Measurements from ENCODE around the gene CACNG8.

Gene CACNG8

DNA sequence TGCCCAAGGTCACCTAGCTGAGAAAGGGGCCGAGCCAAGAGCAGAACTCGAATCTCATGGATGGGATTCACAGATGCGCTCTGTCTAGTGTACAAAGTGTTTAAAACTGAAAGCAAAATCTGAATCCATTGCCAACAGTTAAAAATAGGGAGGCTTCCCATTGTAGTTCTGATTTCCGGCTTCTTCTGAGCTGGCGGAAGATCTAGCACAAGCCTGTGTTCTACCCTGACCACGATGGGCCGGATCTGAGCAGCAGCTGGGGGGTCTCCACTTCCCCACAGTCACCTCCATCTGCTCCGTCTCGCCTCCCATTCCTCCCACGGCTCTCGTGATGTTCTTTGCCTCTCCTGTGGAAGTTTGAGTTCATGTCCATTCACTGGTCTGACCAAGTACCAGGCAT is 2.4 kb downstream of the CACNG8 start:
- DNase-seq: no peak

DNA sequence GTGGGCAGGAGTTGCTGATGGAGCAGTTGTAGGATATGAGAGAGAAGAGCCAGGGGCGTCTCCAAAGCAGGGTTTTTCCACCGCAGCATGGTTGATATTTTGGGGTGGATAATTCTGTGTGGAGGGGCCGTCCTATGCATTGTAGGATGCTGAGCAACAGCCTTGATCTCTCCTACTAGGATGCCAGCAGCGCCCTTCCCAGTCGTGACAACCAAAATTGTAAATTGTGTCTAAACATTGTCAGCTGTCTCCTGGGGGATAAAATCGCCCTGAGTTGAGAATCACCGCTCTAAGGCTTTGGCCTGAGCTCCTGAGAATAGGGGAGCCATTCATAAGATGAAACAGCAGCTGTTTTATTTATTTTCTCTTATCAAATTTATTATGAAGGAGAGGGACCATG is 4.2 kb downstream of the CACNG8 start:
- no peak for DNase-seq

DNA sequence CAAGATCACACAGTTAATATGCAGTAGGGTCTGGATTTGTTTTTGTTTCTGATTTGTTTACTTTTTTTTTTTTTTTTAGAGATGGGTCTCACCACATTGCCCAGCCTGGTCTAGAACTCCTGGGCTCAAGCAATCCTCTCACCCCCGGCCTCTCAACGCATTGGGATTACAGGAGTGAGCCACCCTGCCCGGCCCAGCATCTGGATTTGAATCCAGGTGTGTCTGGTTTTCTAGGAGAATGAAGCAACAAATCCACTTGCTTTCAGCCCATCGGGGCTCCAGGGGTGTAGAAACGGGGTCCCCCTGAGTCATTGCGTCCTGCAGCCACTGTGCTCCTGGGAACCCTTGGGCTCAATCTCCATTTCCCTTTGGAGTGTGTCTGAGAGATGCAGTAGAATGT is 6.6 kb downstream of the CACNG8 start:
- no peak for DNase-seq

DNA sequence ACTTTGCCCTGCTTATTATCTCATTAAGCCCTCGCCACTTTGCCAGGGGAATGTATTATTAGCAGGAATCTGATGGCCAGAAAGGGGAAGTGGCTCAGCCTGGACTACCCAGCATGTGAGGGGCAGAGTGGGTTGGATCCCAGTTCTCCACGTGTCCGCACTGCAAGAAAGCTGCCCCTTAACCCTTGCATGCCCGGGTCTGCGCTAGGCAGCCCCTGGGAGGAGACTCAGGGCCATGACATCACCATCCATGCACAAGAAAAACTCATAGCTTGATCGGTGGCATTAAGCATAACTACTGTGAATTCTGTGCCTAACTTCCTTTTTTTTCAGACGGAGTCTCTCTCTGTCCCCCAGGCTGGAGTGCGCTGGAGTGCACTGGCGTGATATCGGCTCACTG is 8.9 kb downstream of the CACNG8 start:
- DNase-seq: no peak

DNA sequence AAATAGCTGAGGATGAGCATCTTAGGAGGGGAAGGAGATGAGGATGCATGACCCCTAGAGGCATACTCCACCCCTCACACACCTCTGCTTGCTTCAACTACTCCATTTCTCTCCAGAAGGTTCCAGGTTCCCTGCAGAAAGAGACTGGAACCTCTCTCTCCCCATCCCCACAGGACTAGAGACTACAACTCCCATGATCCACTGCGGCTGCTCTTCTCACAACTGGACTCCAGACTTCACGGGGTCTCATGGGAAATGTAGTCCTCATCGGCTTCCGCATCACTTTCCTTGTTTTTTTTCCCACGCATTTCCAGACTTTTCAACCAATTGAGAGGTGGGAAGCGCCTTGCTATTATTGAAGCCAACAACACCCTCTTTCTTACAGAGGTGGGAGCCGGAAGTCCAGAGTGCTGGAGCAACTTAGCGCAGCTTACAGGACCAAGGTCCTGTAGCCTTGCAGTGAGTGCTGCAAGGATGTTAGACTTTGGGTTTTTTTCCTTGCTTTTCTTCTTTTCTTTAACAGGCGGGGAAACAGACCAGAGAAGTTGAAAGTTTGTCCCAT is 14.8 kb downstream of the CACNG8 start:
- DNase-seq: peak; percentile 55

DNA sequence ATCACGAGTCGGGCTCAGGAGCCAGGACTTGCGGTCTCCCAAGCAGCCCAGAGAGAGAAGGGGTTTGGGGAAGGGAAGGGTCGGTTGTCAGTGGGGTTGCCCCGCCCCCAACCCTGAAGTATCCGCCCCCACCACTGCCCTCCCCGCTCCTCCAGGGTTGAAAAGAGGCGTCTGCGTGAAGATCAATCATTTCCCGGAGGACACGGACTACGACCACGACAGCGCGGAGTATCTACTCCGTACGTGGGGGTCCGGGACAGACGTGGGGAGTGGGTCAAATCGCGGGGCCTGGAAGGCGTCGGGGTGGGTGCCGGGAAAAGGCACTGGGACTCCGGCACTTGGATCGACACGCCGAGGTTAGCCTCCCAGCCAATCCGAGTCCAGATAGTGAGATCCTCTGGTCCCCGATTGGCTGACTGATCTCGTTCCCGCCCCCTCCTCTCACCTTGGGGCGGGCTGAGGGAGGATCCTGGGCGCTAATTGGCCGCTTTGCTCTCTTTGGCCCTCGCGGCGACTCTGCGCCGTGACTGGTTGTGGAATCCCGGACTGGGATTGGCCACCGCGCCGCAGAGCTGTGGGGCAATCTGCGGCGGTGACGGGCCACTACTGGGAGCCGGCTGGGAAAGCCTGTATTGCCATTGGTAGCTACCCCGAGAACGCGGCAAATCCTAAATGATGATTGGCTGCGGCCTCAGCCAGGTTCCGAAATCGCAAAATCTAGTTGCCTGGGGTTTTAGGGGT is 15.4 kb downstream of the CACNG8 start:
- peak; percentile 5 for DNase-seq

DNA sequence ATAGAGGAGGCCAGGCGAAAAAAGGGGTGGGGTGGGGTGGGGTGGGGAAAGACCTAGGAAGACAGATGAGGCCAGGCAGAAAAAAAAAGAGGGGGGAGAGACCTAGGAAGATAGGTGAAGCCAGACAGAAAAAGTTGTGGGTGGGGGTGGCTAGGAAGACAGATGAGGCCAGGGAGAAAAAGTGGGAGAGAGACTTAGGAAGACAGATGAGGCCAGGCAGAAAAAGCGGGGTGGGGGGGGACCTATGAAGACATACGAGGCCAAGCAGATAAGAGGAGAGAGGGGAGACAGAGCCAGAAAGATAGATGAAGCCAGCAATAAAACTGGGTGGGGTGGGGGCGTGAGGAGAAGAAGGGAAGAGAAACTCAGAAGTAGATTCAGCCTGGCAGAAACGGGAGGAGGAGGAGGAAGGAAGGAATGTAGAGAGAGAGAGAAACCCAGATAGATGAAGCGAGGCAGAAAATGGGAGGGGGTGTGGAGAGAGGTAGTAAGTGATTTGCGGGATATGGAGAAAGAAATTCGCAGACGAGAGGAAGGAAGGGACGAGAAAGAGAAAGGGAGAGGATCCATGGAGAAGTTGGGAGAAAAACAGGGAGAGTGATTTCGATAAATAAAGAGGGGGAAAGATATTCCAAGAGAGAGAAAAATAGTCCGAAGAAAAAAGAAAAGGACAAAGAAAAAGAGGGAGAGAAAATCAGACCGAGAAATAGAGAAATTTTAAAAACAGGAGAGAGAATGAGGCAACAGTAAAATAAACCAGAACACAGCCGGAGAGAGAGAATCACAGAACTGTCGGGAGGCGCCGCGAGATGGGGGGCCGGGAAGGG is 16.5 kb downstream of the CACNG8 start:
- DNase-seq: no peak

DNA sequence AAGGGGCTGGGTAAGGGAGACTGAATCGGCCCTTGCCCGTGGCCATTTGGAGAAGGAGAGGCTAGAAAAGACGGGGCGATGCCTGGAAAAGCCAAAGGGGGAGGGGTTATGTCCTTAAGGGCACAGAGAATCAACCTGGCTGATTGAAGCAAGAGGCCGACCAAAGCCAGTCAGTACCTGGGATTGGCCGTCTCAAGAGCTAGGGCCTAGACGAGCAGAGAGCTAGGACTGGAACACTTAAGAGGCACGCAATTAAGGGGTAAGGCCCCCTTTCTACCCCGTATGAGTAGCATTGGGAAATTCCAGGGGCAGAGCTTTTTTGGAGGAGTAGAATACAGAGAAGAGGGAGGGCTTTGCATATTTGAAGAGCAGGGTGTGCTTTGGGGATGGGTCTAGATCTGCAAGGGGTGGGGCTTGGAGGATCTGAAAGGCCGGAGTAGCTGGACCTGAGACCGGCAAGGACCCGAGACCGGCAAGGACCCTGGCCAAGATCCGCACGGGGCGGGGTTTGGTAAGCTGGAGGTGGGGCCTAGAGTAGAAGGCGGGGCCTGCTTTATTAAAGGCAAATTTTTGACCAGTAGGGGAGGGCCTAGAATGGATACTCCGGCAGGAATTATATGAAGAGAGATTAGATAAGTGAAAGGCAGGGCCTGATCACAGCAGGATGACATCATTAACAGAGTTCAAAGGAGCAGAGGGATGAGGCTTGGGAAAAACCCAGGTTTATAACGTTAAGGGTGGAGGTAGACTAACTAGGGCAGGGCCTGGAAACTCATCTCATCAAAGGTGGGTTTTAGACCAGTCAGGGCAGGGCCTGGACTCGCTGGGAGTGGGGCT is 18.0 kb downstream of the CACNG8 start:
- no peak for DNase-seq

DNA sequence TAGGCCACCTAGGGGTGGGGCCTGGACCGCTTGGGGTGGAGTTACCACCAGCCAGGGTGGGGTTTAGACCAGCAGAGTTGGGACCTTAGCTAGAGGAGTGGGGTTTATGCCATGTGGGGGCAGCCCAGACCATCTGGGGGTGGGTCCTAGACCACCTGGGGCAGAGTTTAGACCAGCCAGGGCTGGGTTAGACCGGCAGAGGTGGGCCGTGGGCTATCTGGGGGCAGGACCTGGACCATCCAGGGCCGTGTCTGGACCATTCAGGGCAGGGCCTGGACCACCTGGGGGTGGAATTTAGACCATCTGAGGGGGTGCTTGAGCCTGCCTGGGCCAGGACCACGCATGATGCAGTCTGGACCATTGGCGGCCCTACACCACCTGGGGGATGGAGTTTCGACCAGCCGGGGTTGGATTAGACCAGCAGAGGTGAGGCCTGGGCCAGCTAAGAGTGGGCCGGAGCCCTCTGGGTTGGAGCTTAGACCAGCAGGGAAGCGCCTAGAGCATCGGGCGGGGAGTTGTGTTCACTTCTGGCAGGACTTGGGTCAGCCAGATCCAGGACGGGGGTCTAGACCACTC is 18.7 kb downstream of the CACNG8 start:
- no peak for DNase-seq

DNA sequence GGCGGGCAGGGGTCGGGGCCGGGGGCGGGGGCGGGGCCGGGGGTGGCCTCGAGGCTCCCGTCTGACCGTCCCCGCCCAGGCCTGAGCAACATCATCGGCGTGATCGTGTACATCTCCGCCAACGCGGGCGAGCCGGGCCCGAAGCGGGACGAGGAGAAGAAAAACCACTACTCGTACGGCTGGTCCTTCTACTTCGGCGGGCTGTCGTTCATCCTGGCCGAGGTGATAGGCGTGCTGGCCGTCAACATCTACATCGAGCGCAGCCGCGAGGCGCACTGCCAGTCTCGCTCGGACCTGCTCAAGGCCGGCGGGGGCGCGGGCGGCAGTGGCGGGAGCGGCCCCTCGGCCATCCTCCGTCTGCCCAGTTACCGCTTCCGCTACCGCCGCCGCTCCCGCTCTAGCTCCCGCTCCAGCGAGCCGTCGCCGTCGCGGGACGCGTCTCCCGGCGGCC is 19.3 kb downstream of the CACNG8 start:
- no peak for DNase-seq

DNA sequence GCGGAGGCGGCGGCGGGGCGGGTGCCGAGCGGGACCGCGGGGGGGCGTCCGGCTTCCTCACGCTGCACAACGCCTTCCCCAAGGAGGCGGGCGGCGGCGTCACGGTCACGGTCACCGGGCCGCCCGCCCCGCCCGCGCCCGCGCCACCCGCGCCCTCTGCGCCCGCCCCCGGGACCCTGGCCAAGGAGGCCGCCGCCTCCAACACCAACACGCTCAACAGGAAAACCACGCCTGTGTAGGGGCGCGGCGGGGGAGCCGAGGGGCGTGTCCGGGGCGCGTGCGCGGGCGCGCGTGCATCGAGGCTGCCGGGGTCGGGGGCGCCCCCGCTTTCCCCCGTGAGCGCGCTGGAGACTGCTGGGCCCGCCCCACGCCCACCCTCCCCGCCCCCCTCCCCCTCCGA is 19.9 kb downstream of the CACNG8 start:
- no peak for DNase-seq

DNA sequence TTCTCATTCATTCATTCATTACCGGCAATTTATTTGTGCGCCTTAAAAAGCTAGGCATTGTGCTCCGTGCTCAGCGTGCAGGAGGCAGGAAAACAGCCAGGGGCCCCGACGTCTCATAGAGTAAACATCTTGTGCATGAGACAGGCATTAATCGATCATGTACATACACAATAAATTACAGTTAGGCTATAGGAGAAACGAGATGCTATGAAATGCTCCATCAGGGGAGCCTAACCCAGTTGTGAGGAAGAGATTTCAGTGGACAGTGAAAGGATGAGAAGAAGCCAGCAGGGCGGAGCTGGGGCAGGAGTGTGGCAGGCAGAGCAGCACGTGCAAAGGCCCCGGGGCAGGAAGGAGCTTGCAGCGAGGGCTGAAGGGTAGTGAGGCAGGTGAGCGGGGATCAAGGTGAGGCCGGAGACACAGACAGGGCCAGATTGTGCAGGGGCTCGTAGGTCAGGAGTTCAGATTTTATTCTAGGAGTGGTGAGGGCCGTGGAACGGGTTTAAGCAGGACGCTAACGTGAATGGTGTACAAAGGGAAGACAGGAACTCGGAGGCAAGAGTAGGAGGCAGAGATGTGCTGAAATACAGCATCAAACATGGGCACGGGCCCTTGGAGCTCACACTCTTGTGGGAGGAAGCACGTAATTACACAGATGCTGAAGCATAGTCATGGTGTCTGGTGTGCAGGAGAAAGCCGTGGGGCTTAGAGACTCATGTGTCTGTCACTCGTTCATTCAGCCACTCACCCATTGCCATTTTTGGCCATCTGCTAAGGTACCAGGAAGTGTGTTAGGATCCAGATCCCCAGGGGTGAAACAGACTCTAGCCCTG is 20.9 kb downstream of the CACNG8 start:
- no peak for DNase-seq

DNA sequence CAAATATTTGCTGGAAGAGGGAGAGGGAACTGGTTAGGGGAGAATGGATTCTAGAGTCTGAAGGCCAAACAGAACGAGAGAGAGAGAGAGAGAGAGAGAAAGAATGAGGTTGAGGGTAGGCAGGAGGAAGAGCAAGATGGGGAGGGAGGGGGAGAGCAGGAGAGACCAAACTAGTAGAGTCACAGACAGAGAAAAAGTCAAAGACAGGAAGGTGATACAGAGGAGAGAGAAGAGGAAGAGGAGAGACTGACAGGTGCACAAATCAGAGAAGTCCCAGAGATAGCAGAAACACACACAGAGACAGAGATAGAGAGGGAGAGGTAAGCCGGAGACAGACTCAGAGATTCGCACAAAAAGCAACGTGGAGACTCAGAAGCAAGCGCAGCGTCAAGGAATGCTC is 23.1 kb downstream of the CACNG8 start:
- DNase-seq: no peak

DNA sequence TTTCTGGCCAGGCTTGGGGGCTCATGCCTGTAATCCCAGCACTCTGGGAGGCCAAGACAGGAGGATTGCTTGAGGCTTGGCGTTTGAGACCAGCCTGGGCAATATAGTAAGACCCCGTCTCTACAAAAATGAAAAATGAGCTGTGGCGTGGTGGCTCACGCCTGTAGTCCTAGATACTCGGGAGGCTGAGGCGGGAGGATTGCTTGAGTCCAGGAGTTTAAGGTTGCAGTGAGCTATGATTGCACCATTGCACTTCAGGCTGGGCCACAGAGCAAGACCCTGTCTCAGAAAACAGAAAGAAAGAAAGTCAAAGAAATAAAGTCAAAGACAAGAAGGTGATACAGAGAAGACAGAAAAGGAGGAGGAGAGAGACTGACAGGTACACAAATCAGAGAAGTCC is 26.2 kb downstream of the CACNG8 start:
- no peak for DNase-seq

DNA sequence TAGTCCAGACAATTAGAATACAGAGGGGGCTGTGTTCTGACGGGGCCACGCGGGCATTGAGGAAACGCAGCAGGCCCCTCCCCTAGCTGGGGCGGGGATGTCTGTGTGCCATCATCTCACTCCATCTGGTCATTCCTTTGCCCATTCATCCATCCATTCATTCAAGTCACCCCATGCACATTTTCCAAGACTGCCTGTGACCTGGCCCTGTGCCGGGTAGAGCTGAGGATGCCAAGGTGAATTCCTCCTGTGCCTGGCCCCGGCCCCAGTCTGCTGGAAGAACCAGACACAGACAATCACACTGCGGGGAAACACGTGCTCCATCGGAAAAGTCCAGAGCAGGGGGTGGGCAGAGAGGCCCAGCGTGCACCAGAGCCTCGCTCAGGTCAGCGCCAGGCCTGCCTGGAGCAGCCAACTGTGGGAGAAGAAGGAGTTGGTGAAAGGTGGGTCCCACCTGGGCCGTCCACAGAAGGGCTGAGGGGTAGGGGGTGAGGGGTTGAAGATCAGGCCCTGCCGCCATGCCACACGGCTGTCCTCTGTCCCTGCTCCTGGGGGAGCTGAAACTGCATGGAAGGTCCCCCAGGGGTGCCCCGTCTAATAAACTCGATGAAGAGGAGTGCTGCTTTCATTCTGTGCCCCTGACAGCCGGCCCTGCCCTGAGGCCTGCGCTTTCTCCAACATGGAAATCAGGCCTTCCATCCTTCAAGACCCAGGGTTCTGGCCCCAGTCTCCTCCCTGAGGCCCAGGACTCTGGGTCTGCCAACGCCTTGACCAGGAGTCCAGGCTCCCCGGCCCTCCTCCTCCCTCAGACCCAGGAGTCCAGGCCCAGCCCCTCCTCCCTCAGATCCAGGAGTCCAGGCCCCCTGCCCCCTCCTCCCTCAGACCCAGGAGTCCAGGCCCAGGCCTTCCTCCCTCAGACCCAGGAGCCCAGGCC is 27.1 kb downstream of the CACNG8 start:
- no peak for DNase-seq

DNA sequence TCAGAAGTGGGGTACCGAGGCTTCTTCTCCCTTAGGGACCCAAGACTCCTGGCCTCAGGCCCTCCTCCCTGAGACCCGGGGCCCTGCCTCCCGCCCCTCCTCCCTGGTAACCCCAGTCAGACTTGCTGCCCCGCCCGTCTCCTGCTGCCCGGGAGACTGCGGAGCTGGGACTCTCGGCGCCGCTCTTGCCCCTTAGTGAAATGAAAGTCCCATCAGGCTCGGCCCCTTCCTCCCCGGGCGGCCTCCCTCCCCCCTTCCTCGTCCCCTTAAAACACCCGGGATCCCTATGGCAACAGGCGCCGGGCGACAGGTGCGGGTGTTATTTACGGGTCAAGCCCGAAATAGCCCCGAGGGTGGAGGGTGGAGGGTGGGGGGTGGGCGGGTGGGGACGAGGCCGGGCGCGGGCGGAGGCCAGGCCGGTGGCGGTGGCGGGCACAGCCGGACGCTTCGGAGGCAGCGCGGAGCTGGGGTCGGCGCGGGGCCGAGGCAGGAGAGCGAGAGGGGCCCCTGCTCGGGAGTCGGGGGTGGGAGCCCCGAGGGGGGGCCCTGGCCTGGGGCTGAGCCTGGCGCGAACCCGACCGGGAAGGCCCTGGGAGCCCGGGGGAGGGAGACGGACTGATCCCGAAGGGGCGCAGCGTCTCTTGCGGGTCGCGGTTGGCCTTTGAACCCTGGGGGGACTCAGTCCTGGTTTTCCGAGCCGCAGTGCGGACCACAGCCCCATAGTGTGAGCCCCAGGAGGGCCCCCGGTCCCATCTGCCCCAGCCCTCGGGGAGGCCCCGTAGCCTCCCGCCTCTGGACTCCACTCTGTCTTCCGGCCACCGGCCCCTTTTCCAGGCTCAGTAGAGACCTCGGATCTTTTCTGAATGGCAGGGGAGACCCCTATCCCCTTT is 28.7 kb downstream of the CACNG8 start, which contains the start of gene CACNG6:
CACNG6 (plus strand) TSS at position 414 of the 890 bp plus-strand sequence. CDS start 1,241 bp downstream, outside the sequence.
- no peak for DNase-seq

DNA sequence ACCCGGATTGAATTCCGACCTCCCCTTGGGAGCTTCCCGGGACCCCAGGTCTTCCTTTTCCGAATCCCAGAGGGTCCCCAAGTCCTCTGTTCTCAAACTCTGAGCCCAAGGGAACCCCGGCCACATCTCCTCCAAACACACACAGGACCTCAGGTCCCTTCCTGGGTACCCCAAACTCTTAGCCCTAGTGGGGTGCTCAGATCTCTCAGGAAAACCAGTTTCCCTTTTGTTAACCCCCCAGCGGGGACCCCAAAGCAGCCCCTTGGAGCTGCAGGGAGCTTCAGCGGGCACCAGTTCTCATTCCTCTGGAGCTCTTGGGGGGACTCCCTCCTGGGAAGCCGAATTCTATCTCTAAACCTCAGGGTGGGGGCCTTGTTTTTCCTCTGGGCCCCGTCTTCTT is 29.5 kb downstream of the CACNG8 start:
- no peak for DNase-seq

DNA sequence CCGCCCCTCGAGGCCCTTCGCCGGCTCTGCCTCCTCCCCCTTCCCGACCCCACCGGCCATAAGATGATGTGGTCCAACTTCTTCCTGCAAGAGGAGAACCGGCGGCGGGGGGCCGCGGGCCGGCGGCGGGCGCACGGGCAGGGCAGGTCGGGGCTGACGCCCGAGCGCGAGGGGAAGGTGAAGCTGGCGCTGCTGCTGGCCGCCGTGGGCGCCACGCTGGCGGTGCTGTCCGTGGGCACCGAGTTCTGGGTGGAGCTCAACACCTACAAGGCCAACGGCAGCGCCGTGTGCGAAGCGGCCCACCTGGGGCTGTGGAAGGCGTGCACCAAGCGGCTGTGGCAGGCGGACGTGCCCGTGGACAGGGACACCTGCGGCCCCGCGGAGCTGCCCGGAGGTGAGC is 30.1 kb downstream of the CACNG8 start:
- no peak for DNase-seq

DNA sequence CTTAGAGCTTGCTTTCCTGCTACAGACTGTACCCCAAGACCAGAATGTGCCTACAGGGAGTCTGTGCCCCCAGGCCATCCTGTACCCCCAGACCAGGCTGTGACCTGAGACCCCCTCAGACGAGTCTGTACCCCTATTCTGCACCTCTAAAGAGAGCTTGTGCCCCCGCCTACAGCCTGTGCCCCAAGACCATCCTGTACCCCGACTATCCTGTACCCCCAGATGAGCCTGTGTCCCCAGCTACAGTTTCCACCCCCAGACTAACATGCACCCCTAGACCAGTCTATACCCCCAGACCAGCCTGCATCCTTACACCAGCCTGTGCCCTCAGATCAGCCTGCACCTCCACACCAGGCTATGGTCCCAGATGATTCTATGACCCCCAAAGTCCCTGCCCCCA is 30.7 kb downstream of the CACNG8 start:
- DNase-seq: no peak

All from CD4-positive, alpha-beta T cell treated with Interleukin-4 for 4 hours (primary cell).